ENCODE measurements around the gene XRN1.

The XRN1 gene

DNA sequence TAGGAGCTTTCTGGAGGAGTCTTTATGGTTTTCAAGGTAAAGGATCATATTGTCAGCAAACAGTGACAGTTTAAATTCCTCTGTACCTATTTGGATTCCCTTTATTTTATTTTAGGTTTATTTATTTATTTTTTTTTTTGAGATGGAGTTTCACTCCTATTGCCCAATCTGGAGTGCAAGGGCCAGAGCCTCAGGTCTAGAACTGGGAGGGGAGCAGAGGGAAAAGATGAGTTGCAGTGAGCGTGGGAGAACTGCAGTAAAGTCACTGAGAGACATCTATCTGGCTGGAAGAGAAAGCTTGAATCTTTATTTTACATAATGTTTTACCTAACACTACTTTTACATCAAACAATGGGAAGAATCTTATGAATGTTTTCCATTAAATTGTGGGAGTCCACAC is 172.9 kb downstream of the XRN1 start:
- no peak for DNase-seq (ENCODE audit: low read depth in 3 of 3, low spot score in 1 of 3)

DNA sequence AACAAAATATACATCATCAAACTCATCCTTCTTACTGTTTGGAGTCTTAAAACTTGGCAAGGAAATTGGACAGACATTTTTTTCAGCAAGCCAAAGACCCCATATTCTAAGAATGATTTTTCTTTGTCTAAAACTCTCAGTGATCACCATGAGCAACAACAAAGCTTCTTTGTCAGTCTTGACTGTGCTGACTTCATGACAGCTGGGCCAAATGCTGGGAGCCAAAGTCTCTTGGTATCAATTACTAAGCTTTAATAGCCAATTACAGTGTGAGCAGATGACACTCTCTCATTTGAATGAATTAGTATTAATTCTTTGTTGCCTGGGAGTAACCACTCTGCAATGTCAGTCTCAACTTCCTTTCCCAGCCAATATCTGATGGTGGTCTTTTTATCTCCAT is 174.3 kb downstream of the XRN1 start:
- DNase-seq (ENCODE audit: low read depth in 3 of 3, low spot score in 1 of 3) = no peak

DNA sequence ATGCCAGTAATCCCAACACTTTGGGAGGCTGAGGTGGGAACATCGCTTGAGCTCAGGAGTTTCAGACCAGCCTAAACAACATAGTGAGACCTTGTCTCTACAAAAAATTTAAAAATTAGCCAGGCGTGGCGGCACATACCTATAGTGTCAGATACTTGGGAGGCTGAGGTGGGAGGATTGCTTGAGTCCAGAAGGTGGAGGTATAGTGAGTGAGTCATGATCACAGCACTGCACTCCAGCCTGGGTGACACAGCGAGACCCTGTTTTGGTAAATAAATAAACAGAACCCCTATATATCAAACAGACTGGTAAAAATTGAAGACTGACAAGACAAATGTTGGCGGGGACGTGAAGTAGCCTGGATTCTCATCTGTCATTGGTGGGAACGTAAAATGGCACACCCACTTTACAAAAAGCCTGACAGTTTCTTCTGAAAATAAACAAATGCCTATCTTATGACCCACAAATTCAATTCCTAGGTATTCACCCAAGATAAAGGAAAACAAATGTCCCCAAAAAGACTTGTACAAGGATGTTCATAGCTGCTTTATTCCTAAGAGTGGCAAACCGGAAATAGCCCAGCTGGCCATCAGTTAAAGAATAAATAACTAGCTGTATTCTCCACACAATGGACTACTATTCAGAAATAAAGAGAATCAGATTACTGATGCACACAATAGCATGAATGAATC is 175.5 kb downstream of the XRN1 start:
- DNase-seq (ENCODE audit: low read depth in 3 of 3, low spot score in 1 of 3) = no peak

DNA sequence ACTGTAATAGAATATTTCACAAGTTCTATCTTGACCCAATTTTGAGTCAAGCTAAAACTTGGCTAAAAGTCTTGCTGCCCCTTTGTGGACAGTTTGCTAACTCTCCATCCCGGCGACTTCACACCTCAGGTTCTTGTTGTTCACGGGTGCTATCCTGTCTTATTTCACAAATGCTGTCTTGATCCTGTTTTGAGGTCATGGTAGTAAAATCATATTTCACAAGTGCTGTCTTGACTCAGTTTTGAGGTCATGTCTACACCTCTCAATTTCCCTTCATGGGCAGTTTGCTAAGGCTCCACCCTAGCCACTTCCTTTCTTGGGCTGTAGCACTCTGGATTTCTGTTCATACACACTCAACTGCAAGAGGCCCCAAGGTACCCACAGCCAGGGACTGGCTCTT is 177.4 kb downstream of the XRN1 start:
- no peak for DNase-seq (ENCODE audit: low read depth in 3 of 3, low spot score in 1 of 3)

DNA sequence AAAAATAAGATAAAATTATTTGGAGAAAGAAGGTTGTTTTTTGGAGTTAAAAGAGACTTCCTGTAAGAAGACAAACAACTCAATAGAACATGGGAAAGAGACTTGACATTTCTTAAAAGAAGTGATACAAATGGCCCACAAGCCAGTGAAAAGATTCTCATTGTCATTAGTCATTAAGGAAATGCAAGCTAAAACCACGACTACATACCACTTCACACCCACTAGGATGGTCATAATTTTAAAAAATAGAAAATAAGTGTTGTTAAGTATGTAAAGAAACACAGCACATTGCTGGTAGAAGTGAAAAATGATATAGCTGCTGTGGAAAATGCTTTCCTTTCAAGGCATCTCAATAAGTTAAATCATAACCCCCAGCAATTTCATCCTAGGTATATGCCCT is 178.1 kb downstream of the XRN1 start:
- DNase-seq (ENCODE audit: low read depth in 3 of 3, low spot score in 1 of 3) = no peak

- DNase-seq (ENCODE audit: low read depth in 3 of 3, low spot score in 1 of 3) = no peak
Observed at GRCh38 chr3:142268426-142268825, 179.4 kb downstream of the XRN1 start.

- no peak for DNase-seq (ENCODE audit: low read depth in 3 of 3, low spot score in 1 of 3)
Observed at GRCh38 chr3:142267269-142267668, 180.6 kb downstream of the XRN1 start.

GRCh38 chr3:142263112-142263511 is 184.7 kb downstream of the XRN1 start:
- no peak for DNase-seq (ENCODE audit: low read depth in 3 of 3, low spot score in 1 of 3)

DNA sequence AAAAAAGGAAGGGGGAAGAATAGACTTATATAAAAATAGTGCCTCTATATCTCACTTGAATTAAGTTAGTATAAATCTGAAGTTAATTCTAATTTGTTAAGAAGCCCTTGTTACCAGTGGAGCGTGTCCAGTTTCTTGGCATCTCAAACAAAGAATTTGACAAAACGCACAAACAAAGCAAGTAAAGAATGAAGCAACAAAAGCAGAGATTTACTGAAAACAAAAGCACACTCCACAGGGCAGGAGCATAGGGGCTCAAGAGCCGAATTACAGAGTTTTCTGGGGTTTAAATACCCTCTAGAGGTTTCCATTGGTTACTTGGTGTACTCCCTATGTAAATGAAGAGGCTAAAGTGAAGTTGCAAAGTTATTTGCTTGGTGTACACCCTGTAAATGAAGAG is 188.5 kb downstream of the XRN1 start:
- DNase-seq (ENCODE audit: low read depth in 3 of 3, low spot score in 1 of 3) = no peak

DNA sequence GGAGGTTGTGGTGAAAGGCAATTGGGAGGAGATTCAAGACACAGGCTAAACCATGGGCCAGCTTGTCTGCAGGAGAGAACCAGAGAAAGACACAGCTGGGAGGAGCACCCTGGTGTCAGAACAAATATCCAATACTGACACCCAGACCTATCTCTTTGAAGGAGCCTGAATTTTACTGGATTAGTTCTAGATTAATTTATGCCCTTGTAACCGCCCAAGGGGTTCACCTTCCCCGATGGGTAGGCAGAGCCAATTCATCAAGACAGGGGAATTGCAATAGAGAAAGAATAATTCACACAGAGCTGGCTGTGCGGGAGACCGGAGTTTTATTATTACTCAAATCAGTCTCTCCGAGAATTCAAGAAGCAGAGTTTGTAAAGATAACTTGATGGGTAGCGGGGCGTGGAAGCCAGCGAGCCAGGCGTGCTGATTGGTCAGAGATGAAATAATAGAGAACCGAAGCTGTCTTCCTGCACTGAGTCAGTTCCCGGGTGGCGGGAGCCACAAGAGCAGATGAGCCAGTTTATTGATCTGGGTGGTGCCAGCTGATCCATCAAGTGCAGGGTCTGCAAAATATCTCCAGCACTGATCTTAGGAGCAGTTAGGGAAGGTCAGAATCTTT is 191.0 kb downstream of the XRN1 start:
- no peak for DNase-seq (ENCODE audit: low read depth in 3 of 3, low spot score in 1 of 3)

All from stimulated activated CD4-positive, alpha-beta T cell treated with anti-CD3 and anti-CD28 coated beads, TNF-alpha, amount 100 ng/mL, for 1 hour (primary cell).